HFF-Myc (cell line): Measurements from ENCODE around the gene GM2A.

Experiments
- DNase-seq: peaks from one replicate; pipeline ENCODE4 v3.0.0-alpha.2; 2011; ENCODE audit warnings: low read depth; ENCODE audit errors: extremely low read depth
- H3K4me3 ChIP-seq: replicated peaks from 2 replicates; pipeline ENCODE4 v1.5.1; 2011; ENCODE audit warnings: low read depth, mild to moderate bottlenecking, control low read depth, low read length
- TF ChIP-seq, protein P1 (sequence below): IDR thresholded peaks from 2 replicates; pipeline ENCODE4 v1.5.1; 2012; ENCODE audit warnings: mild to moderate bottlenecking, low read depth, low read length, control low read depth; ENCODE audit errors: missing control alignments

The GM2A gene

DNA sequence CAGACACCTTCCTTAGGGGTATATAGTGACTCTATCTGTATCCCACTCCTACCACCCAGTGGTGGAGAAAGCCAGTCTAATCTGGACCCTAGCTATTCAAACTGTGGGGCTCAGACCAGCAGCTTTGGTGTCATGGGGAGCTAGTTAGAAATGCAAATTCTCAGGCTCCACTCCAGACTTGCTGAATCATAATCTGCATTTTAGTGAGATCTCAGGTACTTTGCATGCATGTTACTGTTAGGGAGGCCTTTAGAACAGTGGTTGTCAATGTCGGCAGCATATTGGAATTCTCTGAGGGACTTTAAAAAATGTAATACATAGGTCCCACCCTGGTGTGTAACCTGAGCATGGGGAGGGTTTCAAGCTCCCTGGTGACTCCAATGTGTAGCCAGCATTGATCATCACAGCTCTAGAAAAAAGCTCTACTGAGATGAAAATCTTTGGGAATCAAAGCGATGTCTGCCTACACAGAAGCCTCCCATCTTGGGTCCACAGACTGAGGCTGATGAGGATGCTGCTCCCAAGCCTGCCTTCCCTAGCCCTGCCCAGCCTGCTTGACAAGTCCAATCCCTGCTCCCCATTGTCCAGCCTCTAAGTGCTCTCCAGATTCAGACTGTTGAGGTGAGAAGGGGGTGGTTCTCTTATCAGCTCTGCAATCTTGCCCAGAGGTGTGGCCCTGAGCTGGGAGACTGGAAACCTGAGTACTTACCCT is 11.9 kb upstream of the GM2A start:
- DNase-seq = no peak
- TF ChIP-seq, protein P1, sequence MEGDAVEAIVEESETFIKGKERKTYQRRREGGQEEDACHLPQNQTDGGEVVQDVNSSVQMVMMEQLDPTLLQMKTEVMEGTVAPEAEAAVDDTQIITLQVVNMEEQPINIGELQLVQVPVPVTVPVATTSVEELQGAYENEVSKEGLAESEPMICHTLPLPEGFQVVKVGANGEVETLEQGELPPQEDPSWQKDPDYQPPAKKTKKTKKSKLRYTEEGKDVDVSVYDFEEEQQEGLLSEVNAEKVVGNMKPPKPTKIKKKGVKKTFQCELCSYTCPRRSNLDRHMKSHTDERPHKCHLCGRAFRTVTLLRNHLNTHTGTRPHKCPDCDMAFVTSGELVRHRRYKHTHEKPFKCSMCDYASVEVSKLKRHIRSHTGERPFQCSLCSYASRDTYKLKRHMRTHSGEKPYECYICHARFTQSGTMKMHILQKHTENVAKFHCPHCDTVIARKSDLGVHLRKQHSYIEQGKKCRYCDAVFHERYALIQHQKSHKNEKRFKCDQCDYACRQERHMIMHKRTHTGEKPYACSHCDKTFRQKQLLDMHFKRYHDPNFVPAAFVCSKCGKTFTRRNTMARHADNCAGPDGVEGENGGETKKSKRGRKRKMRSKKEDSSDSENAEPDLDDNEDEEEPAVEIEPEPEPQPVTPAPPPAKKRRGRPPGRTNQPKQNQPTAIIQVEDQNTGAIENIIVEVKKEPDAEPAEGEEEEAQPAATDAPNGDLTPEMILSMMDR = no peak
- no peak overlapping the region for H3K4me3 ChIP-seq

DNA sequence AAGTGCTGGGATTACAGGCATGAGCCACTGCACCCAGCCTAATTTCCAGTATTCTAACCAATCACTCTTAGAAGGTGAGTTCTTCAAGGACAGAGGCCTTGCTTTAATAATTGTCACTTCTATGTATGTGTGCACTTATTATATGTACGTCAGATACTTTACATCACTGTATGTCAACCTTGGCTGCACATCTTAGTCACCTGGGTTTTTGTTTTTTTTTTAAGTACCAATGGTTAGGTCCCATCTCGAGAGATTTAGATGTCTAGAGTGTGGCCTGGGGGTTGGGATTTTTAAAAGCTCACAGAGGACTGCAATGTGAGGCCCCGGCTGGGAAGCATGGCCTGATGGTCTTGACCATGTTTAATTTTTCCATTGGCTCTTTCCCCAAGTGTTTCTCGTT is 9.9 kb upstream of the GM2A start:
- H3K4me3 ChIP-seq = no peak overlapping the region
- TF ChIP-seq, protein P1 = no peak
- DNase-seq = no peak

DNA sequence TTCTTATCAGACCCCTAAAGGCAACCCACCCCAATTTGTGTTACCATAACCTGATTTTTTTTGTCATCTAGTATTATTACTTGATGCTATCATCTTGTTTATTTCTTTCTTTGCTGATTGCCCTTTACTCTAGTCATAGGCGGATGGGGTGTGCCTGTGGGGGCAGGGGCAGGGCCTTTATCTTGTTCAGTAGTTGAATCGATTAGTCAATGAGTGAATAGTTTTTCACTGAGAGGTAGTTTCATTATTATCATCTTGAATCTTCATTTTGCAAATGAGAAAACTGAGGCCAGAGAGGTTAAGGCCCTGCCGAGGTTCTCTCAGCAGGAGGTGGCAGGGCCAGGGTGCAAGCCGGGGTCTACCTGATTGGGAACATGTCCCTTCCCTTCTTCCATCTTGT is 9.4 kb upstream of the GM2A start:
- no peak for DNase-seq
- H3K4me3 ChIP-seq = no peak overlapping the region
- TF ChIP-seq, protein P1 = no peak

DNA sequence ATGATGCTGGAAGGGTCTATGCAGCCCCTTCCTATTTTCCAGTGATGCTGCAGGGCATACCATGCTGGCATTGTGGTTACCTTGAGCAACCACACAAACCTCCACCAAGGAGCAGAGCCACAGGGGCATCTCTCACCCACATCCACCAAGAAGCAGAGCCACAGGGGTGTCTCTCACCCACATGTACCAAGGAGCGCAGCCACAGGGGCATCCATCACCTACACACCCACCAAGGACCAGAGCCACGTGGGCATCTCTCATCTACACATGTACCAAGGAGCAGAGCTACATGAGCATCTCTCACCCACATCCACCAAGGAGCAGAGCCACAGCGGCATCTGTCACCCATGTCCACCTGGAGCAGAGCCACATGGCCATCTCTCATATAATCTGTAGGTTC is 8.8 kb upstream of the GM2A start:
- H3K4me3 ChIP-seq = no peak overlapping the region
- DNase-seq = no peak
- TF ChIP-seq, protein P1 = no peak

DNA sequence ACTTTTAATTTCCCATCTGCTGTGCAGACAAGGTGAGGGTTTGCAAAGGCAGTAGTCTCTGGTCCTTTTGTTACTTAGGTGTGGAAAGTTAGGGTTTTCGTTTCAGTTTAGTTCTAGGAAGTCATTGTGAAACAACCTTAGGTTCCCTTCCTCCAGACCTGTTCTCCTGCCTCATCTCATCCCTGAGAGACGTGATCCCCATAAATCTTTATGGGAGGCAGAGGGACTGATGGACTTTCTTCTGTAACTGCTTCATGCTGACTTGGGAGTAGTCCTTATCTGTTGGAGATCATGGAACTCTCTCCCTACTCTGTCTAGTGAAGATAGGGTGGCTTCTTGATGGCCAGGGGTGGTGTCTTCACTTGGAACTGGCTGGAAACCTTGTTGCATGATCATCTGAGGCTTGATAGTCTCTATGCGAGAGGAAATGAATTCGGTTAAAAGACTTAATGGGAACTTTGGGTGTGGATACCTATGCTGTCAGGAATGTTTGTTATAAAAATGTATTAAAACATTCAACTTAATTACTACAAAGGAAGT is 7.2 kb upstream of the GM2A start:
- DNase-seq = no peak
- TF ChIP-seq, protein P1 = no peak

DNA sequence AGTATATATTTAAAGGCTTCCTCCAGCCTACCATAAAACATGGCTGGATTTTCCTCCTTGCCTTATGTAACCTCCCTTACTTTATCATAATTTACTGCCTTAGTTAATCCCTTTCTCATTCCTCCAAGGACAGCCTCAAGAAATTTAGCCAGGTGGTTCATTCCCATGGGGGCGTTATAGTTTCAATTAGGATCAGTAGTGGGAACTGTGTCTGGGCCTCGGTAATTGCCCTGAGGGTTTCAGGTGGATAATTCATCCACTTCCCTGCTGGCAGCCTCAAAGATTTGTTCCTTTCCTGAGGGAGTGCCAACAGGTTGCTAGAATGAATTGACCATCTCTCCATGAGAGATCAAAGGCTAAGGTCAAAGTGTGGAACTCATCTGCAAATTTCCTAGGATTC is 4.3 kb upstream of the GM2A start:
- TF ChIP-seq, protein P1 = no peak
- DNase-seq = no peak
- no peak overlapping the region for H3K4me3 ChIP-seq

More for the DNA sequence above, 7.2 kb upstream of the GM2A start:
- H3K4me3 ChIP-seq = no peak overlapping the region
